Anterior cingulate cortex (tissue), 58 donors: ENCODE data around the gene RAE1.

Source experiments
- DNase-seq, 58 donors: peaks; one replicate each; lab custom pipeline; 2025; lab: John Stamatoyannopoulos, UW

Gene RAE1

DNA sequence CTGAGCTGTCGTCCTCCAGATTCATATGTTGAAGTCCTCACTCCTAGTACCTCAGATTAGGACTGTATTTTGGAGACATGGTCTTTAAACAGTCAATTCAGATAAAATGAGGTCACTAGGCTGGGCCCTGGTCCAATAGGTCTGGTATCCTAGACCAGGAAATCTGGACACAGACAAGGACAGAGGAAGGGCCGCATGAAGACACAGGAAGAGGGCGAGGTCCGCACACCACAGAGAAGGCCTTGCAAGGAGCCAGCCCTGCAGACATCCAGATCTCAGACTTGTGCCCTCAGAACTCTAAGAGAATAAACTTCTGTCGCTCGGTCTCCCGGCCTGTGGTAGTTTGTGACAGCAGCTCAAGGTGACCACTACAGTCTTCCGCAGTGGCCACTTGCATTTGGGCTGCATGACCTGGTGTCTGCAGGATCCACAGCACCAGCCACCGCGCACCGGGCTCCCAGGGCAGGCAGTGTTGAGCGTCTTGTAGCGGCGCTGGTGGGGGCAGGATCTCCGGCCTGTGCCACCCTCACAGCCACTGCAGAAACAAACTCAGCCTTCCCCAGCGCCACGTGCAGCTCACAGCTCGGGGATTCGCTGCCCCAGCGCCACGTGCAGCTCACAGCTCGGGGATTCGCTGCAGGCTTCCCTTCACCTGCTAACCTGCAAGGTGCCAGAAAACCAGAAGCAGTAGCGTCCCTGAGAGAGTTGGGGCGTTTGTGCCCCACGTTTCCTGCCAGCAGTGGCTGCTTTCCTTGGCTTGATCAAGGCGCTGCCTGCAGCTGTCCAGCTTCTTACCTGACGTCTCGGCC is 34.1 kb downstream of the RAE1 start:
- DNase-seq: no peak

DNA sequence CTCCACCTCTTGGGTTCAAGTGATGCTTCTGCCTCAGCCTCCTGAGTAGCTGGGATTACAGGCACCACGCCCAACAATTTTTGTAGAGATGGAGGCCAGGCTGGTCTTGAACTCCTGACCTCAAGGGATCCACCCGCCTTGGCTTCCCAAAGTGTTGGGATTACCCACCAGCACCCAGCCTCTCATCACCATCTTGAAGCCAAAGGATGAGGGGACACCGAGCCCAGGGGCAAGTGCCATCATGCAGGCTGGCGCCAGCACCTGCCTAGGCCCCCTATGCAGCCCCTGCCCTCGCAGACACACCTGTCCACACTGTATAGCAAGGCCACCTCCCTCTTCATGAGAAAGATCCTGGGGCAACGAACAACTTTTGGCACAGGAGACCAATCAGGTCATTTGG is 34.9 kb downstream of the RAE1 start:
- no peak for DNase-seq

DNA sequence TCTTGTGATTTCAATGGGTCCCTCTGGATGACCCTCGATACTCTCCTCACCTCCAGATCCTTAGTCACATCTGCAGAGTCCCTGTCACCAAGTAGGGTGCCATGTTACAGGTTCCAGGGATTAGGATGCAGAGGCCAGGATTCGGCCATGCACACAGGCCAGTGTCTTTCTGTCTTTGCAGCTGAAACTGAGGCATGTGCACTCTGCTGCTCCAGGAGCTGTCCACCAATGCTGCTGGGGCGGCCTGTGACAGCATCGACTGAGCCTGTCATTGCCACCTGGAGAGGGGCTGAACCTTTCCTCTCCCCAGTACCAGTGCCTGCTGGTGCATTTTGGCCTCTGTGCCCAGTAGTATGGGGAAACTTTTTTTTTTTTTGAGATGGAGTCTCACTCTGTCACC is 35.7 kb downstream of the RAE1 start:
- no peak for DNase-seq

DNA sequence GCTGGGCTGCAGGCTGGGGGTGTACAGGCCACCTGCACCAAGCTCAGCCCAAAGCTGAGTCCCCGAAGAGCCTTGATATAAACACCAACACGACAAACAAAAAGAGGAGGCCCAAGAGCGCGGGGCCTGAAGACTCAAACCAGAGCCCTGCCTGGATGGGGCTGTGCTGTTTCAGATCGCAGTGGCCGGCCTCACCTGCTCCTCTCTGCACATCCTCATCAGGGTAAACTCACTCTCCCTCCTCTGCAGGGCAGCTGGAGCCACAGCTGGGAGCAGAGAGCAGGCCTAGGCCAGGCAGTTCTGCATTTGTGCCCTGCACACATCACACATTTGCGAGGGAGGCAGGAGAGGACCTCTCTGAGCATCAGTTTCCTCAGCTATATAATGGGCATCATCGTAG is 36.4 kb downstream of the RAE1 start:
- DNase-seq: no peak

DNA sequence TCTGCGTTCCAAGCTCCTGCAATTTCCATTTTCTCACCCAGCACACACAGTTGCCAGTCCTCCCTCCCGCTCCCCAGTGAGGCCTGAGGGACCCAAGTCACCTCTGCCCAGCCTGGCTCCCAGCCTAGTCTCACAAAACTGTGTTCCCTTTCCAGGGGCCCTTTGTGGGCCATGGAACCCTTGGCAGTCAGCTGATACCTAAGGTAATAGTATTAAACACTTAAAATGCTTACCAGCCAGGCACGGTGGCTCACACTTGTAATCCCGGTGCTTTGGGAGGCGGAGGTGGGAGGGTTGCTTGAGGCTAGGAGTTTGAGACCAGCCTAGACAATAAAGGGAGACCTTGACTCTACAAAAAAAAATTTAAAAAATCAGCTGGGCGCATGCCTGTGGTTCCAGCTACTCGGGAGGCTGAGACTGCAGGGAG is 36.9 kb downstream of the RAE1 start:
- DNase-seq: peak in 5 of 58 donors; percentile 10 to 65 (median 30)

DNA sequence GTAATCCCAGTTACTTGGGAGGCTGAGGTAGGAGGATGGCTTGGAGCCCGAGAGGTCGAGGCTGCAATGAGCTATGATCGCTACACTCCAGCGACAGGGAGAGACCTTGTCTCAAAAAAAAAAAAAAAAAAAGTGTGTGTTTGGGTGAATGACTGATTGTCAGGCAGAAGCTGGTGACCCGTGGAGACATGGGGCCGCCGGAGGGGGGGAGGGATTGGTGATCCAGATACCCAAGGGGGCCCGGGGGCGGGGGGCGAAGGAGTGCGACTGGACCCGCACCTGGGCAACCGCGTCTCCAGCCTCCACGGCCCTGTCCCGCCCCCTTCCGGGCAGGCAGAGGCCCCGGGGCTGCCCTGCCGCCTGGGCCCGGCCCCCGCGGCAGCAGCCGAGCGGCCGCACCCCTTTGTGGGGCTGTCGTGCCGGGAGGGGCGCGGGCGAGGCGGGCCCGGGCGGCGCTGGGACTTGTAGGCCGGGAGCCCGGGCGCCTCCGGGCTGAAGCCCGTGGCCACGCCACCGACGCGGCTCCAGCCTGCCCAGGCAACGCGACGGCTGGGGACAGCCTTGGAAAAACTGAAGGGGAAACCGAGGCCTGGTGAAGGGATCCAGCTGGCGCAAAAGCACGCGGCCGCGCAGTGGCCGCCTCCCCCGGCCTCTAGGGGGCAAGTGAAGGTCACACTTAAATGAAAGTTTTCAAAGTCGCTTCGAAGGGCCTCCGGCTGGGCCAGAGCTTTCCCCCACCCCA is 38.1 kb downstream of the RAE1 start:
- peak in 40 of 58 donors; percentile 16 to 72 (median 48) for DNase-seq

DNA sequence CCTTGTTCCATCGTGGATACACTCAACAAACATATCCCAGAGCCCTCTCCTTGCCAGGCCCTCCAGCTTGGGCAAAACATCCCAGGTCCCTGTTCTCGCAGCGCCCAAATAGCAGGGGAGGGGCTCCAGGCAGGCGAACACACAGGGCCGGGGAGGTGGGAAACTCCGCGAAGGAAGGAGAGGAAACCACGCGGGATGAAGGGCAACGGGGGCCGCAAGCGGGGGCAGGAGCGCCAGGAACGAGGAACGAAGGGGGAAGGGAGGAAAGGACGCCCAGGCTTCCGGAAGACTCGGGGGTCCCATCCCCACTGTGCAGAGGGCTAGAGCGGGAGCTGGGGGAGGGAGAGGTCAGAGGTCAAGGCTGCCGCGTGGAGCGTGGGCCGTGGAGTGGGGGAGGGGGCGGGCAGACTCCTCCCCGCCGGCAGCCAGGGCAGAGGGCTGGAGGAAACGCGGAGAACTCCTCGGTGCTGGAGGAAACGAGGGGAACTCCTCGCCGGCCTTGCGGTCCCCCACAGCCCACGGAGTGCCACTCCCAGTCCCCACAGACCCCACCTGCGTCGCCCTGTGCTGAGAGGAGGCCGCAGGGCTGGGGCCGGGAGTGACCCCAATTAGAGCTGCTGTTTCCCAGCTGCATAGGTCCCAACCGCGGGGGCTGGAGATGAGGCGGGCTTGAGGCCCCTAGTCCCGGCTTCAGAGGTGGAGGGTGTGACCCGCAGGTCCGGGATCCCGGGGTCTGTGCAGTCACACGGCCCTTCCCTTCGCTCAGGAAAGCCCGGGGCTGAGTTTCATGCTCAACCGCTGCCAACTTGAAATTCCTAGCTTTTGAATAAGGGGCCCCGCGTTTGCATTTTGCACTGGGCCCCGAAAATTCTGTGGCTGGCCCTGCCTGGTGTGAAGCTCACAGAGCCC is 38.9 kb downstream of the RAE1 start:
- no peak for DNase-seq

DNA sequence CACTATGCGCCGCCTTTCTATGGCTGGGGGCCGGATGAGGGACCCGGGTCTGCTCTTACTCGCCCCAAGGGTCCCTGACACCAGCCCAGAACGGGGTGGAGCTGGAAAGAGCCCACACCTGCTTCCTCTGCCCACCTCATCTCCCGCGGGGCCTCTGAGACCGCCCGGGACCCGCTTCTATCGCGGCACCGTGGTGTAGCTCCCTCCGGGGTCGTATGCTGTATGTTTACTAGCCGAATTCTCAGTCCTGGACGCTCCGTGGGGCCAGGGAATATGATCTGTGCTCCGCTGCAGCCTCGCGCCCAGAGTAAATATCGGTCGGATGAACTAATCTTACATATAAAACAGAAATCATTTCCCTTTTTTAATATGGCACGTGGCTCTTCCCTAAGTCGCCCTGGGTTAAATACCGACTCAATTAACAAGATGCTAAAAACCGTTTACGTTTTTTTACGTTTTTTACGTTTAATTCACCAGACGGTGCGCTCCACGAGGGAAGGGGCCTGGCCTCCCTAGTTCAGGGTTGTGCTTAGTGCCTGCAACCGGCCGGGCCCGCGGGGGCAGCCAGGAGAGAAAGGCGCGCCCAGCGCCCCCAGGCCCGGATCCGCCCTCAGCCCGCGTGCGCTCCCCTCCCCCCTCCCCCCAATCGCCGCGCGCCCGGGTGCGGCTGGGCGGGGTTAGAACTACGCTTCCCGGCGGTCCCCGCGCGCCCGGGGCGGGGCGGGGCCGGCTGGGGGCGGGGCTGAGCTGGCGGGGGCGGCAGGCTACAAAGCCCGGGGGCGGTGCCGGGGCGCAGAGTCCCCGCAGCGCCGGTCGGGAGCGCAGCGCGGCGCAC is 39.8 kb downstream of the RAE1 start, which contains the start of gene RBM38:
RBM38 (plus strand) TSS at position 793 of the 835 bp plus-strand sequence. CDS start 186 bp downstream, outside the sequence.
- peak in 48 of 58 donors; percentile 22 to 82 (median 64) for DNase-seq

DNA sequence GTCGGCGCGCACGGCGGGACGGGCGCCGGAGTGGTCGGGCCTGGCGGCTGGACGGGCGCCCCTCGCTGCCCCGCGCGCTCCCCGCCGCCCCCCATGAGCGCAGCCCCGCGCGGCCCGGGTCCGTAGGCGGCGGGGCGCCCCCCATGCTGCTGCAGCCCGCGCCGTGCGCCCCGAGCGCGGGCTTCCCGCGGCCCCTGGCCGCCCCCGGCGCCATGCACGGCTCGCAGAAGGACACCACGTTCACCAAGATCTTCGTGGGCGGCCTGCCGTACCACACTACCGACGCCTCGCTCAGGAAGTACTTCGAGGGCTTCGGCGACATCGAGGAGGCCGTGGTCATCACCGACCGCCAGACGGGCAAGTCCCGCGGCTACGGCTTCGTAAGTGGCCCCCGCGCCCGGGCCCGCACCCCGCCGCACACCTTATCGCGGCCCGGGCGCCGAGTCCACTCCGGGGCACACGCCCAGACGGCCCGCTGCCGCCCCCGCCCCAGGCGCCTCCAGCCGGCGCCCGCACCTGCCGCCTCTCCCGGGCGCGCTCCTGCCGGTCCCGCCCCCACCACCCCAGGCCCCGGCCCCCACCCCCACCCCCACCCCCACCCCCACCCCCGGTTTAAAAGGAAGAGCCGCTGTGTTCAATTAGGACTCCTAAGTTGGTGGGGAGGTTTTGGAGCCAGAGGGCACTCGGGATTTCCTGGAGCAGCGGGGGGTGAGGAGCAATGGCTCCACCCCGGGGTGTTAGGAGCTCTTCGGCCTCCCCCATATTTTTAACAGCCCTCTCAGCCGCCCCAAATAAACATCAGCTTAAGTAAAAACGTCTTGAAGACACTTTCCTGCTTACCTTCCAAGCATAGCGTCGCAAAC is 40.6 kb downstream of the RAE1 start:
- peak in 1 of 58 donors; percentile 29 for DNase-seq

DNA sequence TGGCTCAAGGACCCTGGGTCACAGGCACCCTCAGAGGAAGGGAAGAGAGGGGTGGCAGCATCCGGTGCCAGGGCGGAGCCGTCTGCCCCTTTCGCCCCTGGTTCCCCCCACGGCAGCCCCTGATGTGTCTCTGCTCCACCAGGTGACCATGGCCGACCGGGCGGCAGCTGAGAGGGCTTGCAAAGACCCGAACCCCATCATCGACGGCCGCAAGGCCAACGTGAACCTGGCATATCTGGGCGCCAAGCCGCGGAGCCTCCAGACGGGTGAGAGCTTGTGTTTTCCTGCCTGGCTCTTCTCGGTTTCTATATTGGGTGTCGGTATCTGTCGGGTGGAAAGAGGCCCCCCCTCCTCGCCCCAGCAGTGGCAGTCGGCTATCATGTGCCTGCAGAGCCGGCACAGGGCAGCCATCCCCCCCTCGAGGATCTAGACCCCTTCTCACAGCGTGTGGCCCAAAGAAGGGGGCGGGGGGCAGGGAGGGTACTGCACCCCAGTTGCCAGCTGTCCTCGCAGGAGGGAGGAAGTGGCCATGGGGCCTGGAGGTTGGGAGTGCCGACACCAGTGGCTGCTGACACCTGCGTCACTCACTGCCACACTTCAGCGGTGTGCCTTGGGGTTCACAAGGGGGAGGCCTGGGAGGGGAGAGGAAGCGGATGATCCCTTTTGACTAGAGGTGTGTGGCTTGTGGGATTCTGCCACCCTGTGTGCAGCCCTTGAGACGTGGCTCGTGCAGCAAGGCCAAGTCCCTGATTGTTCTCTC is 41.6 kb downstream of the RAE1 start:
- peak in 17 of 58 donors; percentile 17 to 57 (median 34) for DNase-seq

DNA sequence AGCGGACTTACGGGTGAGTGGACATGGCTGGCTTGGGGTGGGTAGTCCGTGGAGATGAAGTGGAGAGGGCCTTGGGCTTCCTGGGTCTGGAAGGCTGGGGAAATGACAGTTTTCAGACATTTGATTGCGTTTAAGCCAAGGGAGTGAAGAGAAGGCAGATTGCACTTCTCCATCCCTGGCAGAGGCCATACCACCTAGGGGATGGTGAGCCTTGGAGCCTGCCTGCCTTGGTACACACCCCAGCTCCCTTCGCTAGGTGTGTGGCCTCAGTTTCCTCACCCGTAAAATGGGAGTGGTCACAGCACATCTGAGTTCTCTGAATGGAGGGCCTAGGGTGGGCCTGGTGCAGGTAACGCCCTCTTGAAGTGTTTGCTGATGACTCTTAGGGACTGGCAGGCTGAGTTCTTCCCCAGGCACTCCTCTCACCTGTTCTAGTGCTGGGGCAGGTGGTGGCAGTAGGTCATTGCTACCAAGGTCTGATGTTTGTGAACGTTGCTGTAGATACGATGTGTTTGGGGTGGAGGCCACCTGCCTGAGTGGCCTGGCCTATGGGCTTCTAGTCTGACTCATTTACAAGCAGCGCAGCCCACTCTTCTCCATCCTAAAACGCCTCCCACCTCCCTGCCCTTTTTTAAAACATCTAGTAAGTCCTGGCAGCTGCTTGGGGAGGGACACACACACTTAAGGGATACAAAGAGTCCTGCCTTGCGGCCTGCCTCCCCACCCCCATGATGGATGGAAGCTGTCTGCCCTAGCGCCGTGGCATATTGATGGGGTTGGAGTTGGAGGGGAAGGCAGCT is 42.5 kb downstream of the RAE1 start:
- DNase-seq: no peak

DNA sequence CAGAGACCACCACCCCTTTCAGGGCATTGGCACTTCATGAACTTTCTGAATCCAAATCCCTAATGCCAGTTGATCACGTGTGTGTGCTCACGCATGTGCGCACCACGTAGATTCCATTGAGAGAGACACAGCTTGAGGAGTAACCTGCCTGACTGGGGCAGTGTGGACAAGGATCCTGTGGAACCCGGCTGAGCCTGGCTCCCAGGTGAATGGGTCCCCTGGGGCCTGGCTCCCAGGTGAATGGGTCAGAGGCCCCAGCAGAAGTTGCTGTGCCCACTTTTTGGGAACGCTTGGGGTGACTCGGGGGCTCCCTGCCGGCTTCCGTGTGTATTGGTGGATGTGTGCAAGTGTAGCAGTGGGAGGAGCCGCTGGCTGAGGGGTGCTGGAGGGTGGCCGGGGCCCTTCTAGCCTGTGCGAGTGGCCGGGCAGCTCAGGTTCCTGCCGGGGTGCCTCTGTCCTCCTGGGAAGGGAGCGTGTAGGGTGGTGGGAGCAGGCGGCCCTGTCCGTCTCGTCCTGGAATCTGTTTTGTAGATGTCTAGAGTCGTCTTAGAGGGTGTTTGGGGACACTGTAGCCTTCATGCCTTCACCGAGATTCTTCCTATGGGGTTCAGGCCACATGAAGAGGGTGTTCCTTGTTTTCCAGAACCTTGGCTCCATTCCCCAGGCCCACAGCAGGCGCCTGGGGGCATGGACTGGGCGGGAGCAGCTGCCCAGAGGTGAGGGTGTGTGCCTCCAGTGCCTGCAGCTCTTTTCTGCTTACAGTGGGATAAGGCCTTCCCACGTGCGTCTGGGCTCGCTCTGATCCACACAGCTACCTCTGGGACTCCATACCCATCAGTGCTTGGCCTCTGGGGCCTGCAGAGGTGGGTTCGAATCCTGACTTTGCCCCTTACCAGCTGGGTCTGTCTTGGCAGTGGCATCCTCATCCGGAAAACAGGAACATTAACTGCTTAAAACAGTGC is 43.3 kb downstream of the RAE1 start:
- DNase-seq: no peak

DNA sequence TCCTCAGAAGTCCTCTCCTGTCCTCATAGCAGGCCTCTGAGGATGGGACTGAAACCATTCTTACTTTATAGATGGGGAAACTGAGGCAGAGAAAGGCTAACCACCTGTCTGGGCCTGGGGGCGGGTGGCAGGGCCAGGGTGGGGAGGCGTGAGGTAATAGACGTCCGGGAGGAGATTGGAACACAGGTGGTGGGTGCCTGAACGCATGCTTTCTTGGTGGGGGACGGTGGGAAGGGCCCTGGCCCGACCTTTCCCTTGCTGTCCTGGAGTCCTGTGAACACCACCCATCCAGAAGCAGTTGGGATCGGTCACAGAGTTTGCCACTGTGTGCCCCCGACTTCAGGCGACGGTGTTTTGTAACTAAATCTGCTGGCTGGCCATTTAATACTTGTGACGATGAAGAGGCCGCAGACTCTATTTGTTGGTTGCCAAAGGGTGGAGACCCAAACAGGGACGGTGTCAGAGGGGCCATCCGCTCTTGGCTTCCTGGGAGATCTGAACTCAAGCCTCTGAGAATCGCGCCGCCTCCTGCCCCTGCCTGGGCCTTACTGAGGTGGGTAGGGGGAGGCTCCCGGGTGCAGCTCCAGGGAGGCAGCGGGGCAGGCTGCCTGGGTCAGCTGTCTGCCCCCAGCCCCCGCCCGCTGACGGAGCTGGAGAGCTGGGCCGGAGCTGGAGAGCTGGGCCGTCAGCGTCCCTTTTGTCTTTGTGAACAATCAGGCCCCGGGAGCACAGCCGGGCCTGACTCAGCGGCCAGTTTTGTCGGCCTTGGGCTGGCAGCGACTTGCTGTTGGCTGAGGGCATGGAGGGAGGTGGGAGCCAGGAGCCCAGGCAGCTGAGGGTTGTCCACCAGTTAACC is 44.3 kb downstream of the RAE1 start:
- peak in 57 of 58 donors; percentile 45 to 98 (median 90) for DNase-seq

DNA sequence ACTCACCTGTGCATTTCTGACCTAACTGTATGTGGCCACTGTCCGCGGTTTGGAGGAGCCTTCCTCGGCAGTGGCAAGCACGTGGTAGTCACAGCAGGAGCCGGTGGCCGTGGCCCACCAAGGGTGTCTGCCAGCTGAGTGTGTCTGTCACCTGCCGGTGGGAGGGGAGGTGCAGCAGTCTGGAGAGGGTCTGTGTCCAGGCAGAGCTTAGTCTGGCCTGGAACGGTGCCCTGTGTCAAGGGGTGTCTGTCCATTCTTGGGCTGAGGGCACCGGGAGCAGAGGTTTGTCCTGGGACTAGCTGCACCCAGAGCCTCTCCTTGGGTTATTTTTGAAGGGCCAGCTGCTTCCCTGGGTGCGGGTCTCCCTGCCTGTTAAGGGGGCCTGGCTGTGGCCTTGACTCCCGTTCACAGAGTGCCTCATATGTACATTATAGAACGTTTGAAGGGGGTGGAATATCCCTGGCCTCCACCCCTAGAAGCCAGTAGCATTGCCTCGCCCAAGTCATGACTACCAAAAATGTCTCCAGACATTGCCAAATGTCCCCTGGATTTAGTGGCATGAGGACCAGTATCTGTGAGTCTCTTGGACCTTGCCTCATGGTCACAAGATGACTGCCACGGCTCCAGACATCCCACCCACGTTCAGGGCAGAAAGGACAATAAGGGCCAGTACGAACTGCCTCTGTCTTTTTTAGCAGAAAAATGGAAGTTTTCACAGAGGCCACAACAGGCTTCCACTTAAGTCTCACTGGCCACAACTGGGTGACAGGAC is 45.3 kb downstream of the RAE1 start:
- no peak for DNase-seq
